Hematopoietic multipotent progenitor cell (in vitro differentiated cells): ENCODE results near the gene TMEM88. TPM values are rescaled to one million over a fixed set of nuclear protein-coding genes. Genes with fewer than 3 reads are reported as not detected.
"Not testable (repeated sequence)": the region's sequence is repeated elsewhere in the genome, so short reads cannot be mapped to it uniquely, and the experiment has no call there.

Experiments
- DNase-seq, 3 donors: peaks; one replicate each; pipeline ENCODE4 v3.0.0-alpha.2; 2011 to 2015; ENCODE audit warnings: low read depth in 2 of 3, low spot score in 2 of 3
- total RNA-seq: library from RNA; depleted of rRNA; stranded (reverse); fragments of >200 nt; gene quantifications from one replicate; pipeline ENCODE4 v1.2.3, GENCODE V29; 2012

TMEM88 gene
- 4.6 TPM for total RNA-seq

- DNase-seq: no peak
These were observed at the start of gene TMEM88 for GRCh38 chr17:7854851-7855659. Gene TMEM88, plus strand, starts transcription at chr17:7855066. Its CDS starts 9 bp downstream, at chr17:7855075.

- DNase-seq: no peak
These were observed 48.3 kb upstream of the TMEM88 start for GRCh38 chr17:7806587-7806986.

- DNase-seq: no peak
These were observed 47.7 kb upstream of the TMEM88 start for GRCh38 chr17:7807206-7807605.

- DNase-seq: no peak
These were observed 45.6 kb upstream of the TMEM88 start for GRCh38 chr17:7809086-7809790.

GRCh38 chr17:7809791-7810343, 45.0 kb upstream of the TMEM88 start:
- not testable (repeated sequence) for DNase-seq

GRCh38 chr17:7811251-7811650, 43.6 kb upstream of the TMEM88 start:
- peak in 2 of 3 donors; percentile 13 to 43 for DNase-seq

- no peak for DNase-seq
These were observed 39.9 kb upstream of the TMEM88 start for GRCh38 chr17:7814969-7815368.

GRCh38 chr17:7816926-7817642, 37.8 kb upstream of the TMEM88 start:
- no peak for DNase-seq

- DNase-seq: no peak
These were observed 37.3 kb upstream of the TMEM88 start for GRCh38 chr17:7817643-7817964.

- no peak for DNase-seq
These were observed 36.8 kb upstream of the TMEM88 start for GRCh38 chr17:7818026-7818425.

GRCh38 chr17:7818746-7819645, 35.9 kb upstream of the TMEM88 start:
- no peak for DNase-seq

- no peak for DNase-seq
These were observed 34.6 kb upstream of the TMEM88 start for GRCh38 chr17:7820231-7820630.

GRCh38 chr17:7822126-7822525, 32.7 kb upstream of the TMEM88 start:
- no peak for DNase-seq

GRCh38 chr17:7823581-7824001, 31.3 kb upstream of the TMEM88 start:
- no peak for DNase-seq

GRCh38 chr17:7824021-7824924, 30.6 kb upstream of the TMEM88 start:
- no peak for DNase-seq

GRCh38 chr17:7825206-7825990, 29.5 kb upstream of the TMEM88 start:
- no peak for DNase-seq

GRCh38 chr17:7830616-7831015, 24.2 kb upstream of the TMEM88 start:
- DNase-seq: no peak

- no peak for DNase-seq
These were observed 23.6 kb upstream of the TMEM88 start for GRCh38 chr17:7831233-7831632.
